ELF-1 (cell line): Measurements from ENCODE around the gene CDH13.

Experiments used
- DNase-seq: peaks from one replicate; pipeline ENCODE4 v3.0.0-alpha.2; 2016; ENCODE audit warnings: low read depth, low spot score

The CDH13 gene

GRCh38 chr16:83550183-83550569 lies 923.4 kb downstream of the CDH13 start:
- DNase-seq: peak; percentile 12

- DNase-seq: no peak
Observed at GRCh38 chr16:83552228-83552627, 925.5 kb downstream of the CDH13 start.

GRCh38 chr16:83552930-83553329 lies 926.2 kb downstream of the CDH13 start:
- no peak for DNase-seq

GRCh38 chr16:83554096-83554495 lies 927.3 kb downstream of the CDH13 start:
- DNase-seq: no peak

- DNase-seq: no peak
Observed at GRCh38 chr16:83554540-83554939, 927.8 kb downstream of the CDH13 start.

- DNase-seq: no peak
Observed at GRCh38 chr16:83561876-83562275, 935.1 kb downstream of the CDH13 start.

GRCh38 chr16:83568345-83568744 lies 941.6 kb downstream of the CDH13 start:
- DNase-seq: no peak

- DNase-seq: peak; percentile 37
Observed at GRCh38 chr16:83574388-83574787, 947.6 kb downstream of the CDH13 start.

GRCh38 chr16:83577078-83577745 lies 950.4 kb downstream of the CDH13 start:
- DNase-seq: no peak

- no peak for DNase-seq
Observed at GRCh38 chr16:83578171-83578570, 951.4 kb downstream of the CDH13 start.

GRCh38 chr16:83579027-83579426 lies 952.3 kb downstream of the CDH13 start:
- no peak for DNase-seq

- no peak for DNase-seq
Observed at GRCh38 chr16:83579436-83579835, 952.7 kb downstream of the CDH13 start.

- no peak for DNase-seq
Observed at GRCh38 chr16:83581082-83581481, 954.3 kb downstream of the CDH13 start.

GRCh38 chr16:83581994-83582747 lies 955.4 kb downstream of the CDH13 start:
- DNase-seq: peak; percentile 10

GRCh38 chr16:83586036-83586435 lies 959.3 kb downstream of the CDH13 start:
- no peak for DNase-seq

GRCh38 chr16:83586461-83587200 lies 959.9 kb downstream of the CDH13 start:
- DNase-seq: no peak

GRCh38 chr16:83587201-83587600 lies 960.4 kb downstream of the CDH13 start:
- DNase-seq: no peak

- no peak for DNase-seq
Observed at GRCh38 chr16:83588070-83588469, 961.3 kb downstream of the CDH13 start.

- no peak for DNase-seq
Observed at GRCh38 chr16:83589576-83589975, 962.8 kb downstream of the CDH13 start.

GRCh38 chr16:83592778-83593177 lies 966.0 kb downstream of the CDH13 start:
- no peak for DNase-seq

GRCh38 chr16:83599789-83600462 lies 973.2 kb downstream of the CDH13 start:
- DNase-seq: no peak
